Caco-2 (cell line): ENCODE results near the gene PSD2. TPM values are rescaled to one million over a fixed set of nuclear protein-coding genes. Genes with fewer than 3 reads are reported as not detected.

ENCODE experiments used
- BruUV-seq: library from RNA; stranded (reverse); fragments of 400-500 nt; replicated peaks from 2 replicates; lab custom pipeline; 2021; lab: Mats Ljungman, UMichigan
- CTCF ChIA-PET: fragments of 300-600 bp; sonication (Branson Sonifier 250); formaldehyde crosslinking; loops from one replicate; lab custom pipeline; 2022; ENCODE audit warnings: antibody characterized with exemption; lab: Charles Lee
- POLR2A ChIA-PET: fragments of 300-600 bp; sonication (Branson Sonifier 250); formaldehyde crosslinking; loops from one replicate; lab custom pipeline; 2022; ENCODE audit warnings: antibody characterized with exemption; lab: Charles Lee
- DNase-seq, 2 experiments: peaks; one replicate each; pipeline versions ENCODE4 v3.0.0 to v3.0.0-alpha.2; 2020 to 2022
- H3K27me3 ChIP-seq: replicated peaks from 2 replicates; pipeline ENCODE4 v1.6.0; 2011; ENCODE audit warnings: low read length; ENCODE audit not compliant: control insufficient read depth, insufficient read depth
- H3K36me3 ChIP-seq: 2 replicates; pipeline ENCODE4 v1.5.1; 2011; ENCODE audit warnings: low read length; ENCODE audit not compliant: control insufficient read depth, insufficient read depth
- H3K4me1 ChIP-seq: fragments of 250-450 bp; sonication (Bioruptor Pico); 2 replicates; pipeline ENCODE4 v1.5.1; 2020; ENCODE audit warnings: mild to moderate bottlenecking
- H3K4me3 ChIP-seq: 2 replicates; pipeline ENCODE4 v1.5.1; 2011; ENCODE audit warnings: low read depth, mild to moderate bottlenecking, control low read depth, low read length
- H3K9me3 ChIP-seq: fragments of 250-450 bp; sonication (Bioruptor Pico); 2 replicates; pipeline ENCODE4 v1.5.1; 2020; ENCODE audit warnings: mild to moderate bottlenecking, moderate library complexity
- H3K27ac Mint-ChIP-seq: one replicate; pipeline ENCODE4 v1.8.0; 2022; ENCODE audit warnings: mixed read lengths; ENCODE audit not compliant: unreplicated experiment
- H3K27me3 Mint-ChIP-seq: one replicate; pipeline ENCODE4 v1.8.0; 2022; ENCODE audit warnings: mixed read lengths; ENCODE audit not compliant: insufficient read depth, unreplicated experiment
- H3K36me3 Mint-ChIP-seq: one replicate; pipeline ENCODE4 v1.8.0; 2022; ENCODE audit warnings: mild to moderate bottlenecking, mixed read lengths; ENCODE audit not compliant: insufficient read depth, unreplicated experiment
- H3K4me1 Mint-ChIP-seq: one replicate; pipeline ENCODE4 v1.8.0; 2022; ENCODE audit warnings: low read depth, mixed read lengths; ENCODE audit not compliant: unreplicated experiment
- H3K4me3 Mint-ChIP-seq: one replicate; pipeline ENCODE4 v1.8.0; 2022; ENCODE audit warnings: mild to moderate bottlenecking, moderate library complexity, mixed read lengths; ENCODE audit not compliant: unreplicated experiment
- H3K9me3 Mint-ChIP-seq: one replicate; pipeline ENCODE4 v1.8.0; 2022; ENCODE audit warnings: mixed read lengths; ENCODE audit not compliant: unreplicated experiment
- CTCF ChIP-seq, 2 experiments: fragments of 200-600 bp in 1 of 2; IDR thresholded peaks; 1 replicate in 1 of 2; 2 replicates in 1 of 2; pipeline versions ENCODE4 v1.5.1 to v1.8.0; 2011 to 2022; ENCODE audit warnings: antibody characterized with exemption in 1 of 2, control low read depth in 1 of 2, inconsistent platforms in 1 of 2, low read depth in 1 of 2, low read length in 1 of 2, mild to moderate bottlenecking in 1 of 2, moderate library complexity in 1 of 2; ENCODE audit not compliant: insufficient read depth in 1 of 2, severe bottlenecking in 1 of 2, unreplicated experiment in 1 of 2
- intact Hi-C: fragments of 100-400 bp; cut with micrococcal nuclease; formaldehyde crosslinking; loops from one replicate; pipeline ENCODE4 v1.10.0; 2022; ENCODE audit not compliant: unreplicated experiment
- total RNA-seq: library from RNA; stranded (reverse); gene quantifications from 2 replicates; pipeline ENCODE4 v1.2.3, GENCODE V29; 2022

PSD2 gene
- total RNA-seq, 1 experiment from 2014 or later = 0.09 TPM

- H3K9me3 Mint-ChIP-seq = no peaks in the 10 kb centered on the region
- TF ChIP-seq CTCF (IDR thresholded peaks at IDR 0.05; ENCODE audit: insufficient read depth in 1 of 2, low read depth in 1 of 2, low read length in 1 of 2, severe bottlenecking in 1 of 2, unreplicated experiment in 1 of 2) = peak; percentile 82 to 88
- ChIA-PET POLR2A (no interaction called here), CTCF (interaction anchor here (0.6 to 1.1 kb wide), 3 partner anchors 40 to 97 kb away, joined by 3 to 11 read pairs (median 5); no protein-coding TSS in a partner anchor)
- intact Hi-C loops = loop anchor here (1.0 to 10.0 kb wide), 2 partner anchors 77 to 291 kb away; no protein-coding TSS in a partner anchor
- no peaks in the 10 kb centered on the region for H3K9me3 ChIP-seq
- no peak overlapping the region for H3K27ac Mint-ChIP-seq
- no peak overlapping the region for H3K4me3 ChIP-seq
- DNase-seq = peak; percentile 61 to 76
- no TSS peak for BruUV-seq
- H3K27me3 Mint-ChIP-seq = peaks cover 16% of the 10 kb centered on the region
- H3K36me3 ChIP-seq = no peaks in the 10 kb centered on the region
- no peaks in the 10 kb centered on the region for H3K4me1 ChIP-seq
- H3K36me3 Mint-ChIP-seq = no peaks in the 10 kb centered on the region
- H3K4me1 Mint-ChIP-seq = no peaks in the 10 kb centered on the region
- no peaks in the 10 kb centered on the region; the same call in none of the 2 replicates for H3K27me3 ChIP-seq
- H3K4me3 Mint-ChIP-seq = no peak overlapping the region
Measured at GRCh38 chr5:139863855-139864558, 68.4 kb downstream of the PSD2 start.

- no peaks in the 10 kb centered on the region for H3K4me1 ChIP-seq
- intact Hi-C loops = loop anchor here (1.0 to 10.0 kb wide), 2 partner anchors 78 to 290 kb away; no protein-coding TSS in a partner anchor
- H3K27me3 Mint-ChIP-seq = peaks cover 14% of the 10 kb centered on the region
- no peaks in the 10 kb centered on the region for H3K9me3 ChIP-seq
- BruUV-seq = no TSS peak
- ChIA-PET POLR2A (no interaction called here), CTCF (interaction anchor here (0.6 kb wide), 2 partner anchors 41 to 97 kb away, joined by 3 to 5 read pairs; no protein-coding TSS in a partner anchor)
- no peak for DNase-seq
- H3K36me3 Mint-ChIP-seq = no peaks in the 10 kb centered on the region
- H3K9me3 Mint-ChIP-seq = no peaks in the 10 kb centered on the region
- TF ChIP-seq CTCF (IDR thresholded peaks at IDR 0.05; ENCODE audit: insufficient read depth in 1 of 2, low read depth in 1 of 2, low read length in 1 of 2, severe bottlenecking in 1 of 2, unreplicated experiment in 1 of 2) = no peak
- no peak overlapping the region for H3K27ac Mint-ChIP-seq
- no peaks in the 10 kb centered on the region for H3K4me1 Mint-ChIP-seq
- H3K4me3 Mint-ChIP-seq = no peak overlapping the region
- H3K27me3 ChIP-seq = no peaks in the 10 kb centered on the region; the same call in none of the 2 replicates
- H3K36me3 ChIP-seq = no peaks in the 10 kb centered on the region
- H3K4me3 ChIP-seq = no peak overlapping the region
Measured at GRCh38 chr5:139864716-139865483, 69.3 kb downstream of the PSD2 start.

GRCh38 chr5:139867109-139867508 lies 71.5 kb downstream of the PSD2 start:
- no peak for DNase-seq
- BruUV-seq = no TSS peak
- Mint-ChIP-seq H3K27ac (no peak overlapping the region), H3K9me3 (no peaks in the 10 kb centered on the region), H3K36me3 (no peaks in the 10 kb centered on the region), H3K27me3 (peaks cover 12% of the 10 kb centered on the region), H3K4me3 (no peak overlapping the region), H3K4me1 (no peaks in the 10 kb centered on the region)
- ChIA-PET POLR2A (no interaction called here), CTCF (interaction anchor here (0.5 to 1.9 kb wide), 2 partner anchors 102 to 1512 kb away, joined by 3 to 4 read pairs; no protein-coding TSS in a partner anchor)
- intact Hi-C loops = loop anchor here (10.0 kb wide), 1 partner anchor 288 kb away; no protein-coding TSS in a partner anchor
- Histone ChIP-seq H3K36me3 (no peaks in the 10 kb centered on the region), H3K27me3 (no peaks in the 10 kb centered on the region; the same call in 1 of the 2 replicates), H3K4me1 (no peaks in the 10 kb centered on the region), H3K9me3 (no peaks in the 10 kb centered on the region), H3K4me3 (no peak overlapping the region)
- TF ChIP-seq CTCF (IDR thresholded peaks at IDR 0.05; ENCODE audit: insufficient read depth in 1 of 2, low read depth in 1 of 2, low read length in 1 of 2, severe bottlenecking in 1 of 2, unreplicated experiment in 1 of 2) = no peak
